ENCODE data around the gene CIDEC. TPM values are rescaled to one million over a fixed set of nuclear protein-coding genes. Genes with fewer than 3 reads are reported as not detected.
"Not testable (repeated sequence)": the region's sequence is repeated elsewhere in the genome, so short reads cannot be mapped to it uniquely, and the experiment has no call there.

Gene CIDEC
- total RNA-seq, 4 donors from 2014 or later: 1.00 to 50.5 (median 48.0) TPM

DNA sequence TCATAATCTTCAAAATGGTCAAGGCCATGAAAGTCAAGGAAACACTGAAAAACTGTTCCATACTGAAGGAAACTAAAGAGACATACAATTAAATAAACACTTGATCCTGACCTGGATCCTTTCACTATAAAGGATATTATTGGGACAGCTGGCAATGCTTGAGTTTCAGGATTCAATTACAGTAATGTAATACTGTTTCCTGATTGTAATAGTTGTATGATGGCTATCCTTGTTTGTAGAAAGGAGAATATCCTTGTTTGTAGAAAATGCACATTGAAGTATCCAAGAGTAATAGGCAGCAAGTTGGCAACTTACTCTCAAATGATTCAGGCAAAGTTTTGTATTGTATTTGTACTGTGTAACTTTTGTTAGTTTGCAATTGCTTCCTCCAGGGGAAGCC, 4.6 kb downstream of the CIDEC start:
- Histone ChIP-seq H3K9me3 (no peaks in the 10 kb centered on the region), H3K36me3 (no peaks in the 10 kb centered on the region), H3K4me1 (peaks cover 0 to 5% (median 0%) of the 10 kb centered on the region in 4 donors), H3K27ac (no peak overlapping the region), H3K27me3 (no peaks in the 10 kb centered on the region), H3K4me3 (no peak overlapping the region)
- in situ Hi-C loops (cut with MboI; ENCODE audit: low pct_ligation_motif_present in 1 of 4, low pct_unique_long_range_greater_than_20kb in 1 of 4, low sequenced_read_pairs in 3 of 4) (no loop called here), intact Hi-C loops (cut with DNase I; ENCODE audit: low total_unique reads) (no loop called here)
- no peak for DNase-seq
- TF ChIP-seq, protein P1, sequence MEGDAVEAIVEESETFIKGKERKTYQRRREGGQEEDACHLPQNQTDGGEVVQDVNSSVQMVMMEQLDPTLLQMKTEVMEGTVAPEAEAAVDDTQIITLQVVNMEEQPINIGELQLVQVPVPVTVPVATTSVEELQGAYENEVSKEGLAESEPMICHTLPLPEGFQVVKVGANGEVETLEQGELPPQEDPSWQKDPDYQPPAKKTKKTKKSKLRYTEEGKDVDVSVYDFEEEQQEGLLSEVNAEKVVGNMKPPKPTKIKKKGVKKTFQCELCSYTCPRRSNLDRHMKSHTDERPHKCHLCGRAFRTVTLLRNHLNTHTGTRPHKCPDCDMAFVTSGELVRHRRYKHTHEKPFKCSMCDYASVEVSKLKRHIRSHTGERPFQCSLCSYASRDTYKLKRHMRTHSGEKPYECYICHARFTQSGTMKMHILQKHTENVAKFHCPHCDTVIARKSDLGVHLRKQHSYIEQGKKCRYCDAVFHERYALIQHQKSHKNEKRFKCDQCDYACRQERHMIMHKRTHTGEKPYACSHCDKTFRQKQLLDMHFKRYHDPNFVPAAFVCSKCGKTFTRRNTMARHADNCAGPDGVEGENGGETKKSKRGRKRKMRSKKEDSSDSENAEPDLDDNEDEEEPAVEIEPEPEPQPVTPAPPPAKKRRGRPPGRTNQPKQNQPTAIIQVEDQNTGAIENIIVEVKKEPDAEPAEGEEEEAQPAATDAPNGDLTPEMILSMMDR (IDR thresholded peaks at IDR 0.05): no peak
- TF ChIP-seq POLR2AphosphoS5 (IDR thresholded peaks at IDR 0.05): no peak
- no peak for TF ChIP-seq EP300 (IDR thresholded peaks at IDR 0.05; ENCODE audit: low read depth)

DNA sequence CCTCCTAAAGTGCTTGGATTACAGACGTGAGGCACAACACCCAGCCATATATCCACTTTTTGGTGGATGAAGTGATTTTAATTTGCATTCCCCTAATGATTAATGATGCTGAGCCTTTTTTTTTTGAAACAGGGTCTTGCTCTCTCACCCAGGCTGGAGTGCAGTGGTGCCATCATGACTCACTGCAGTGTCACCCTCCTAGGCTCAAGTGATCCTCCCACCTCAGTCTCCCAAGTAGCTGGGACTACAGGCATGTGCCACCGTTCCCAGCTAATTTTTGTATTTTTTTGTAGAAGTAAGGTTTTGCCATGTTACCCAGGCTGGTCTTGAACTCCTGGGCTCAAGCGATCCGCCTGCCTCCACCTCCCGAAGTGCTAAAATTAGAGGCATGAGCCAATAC, 8.0 kb downstream of the CIDEC start:
- H3K27ac ChIP-seq; in situ Hi-C loops (cut with MboI; ENCODE audit: low pct_ligation_motif_present in 1 of 4, low pct_unique_long_range_greater_than_20kb in 1 of 4, low sequenced_read_pairs in 3 of 4); H3K36me3 ChIP-seq; H3K27me3 ChIP-seq; H3K9me3 ChIP-seq; H3K4me1 ChIP-seq; intact Hi-C loops (cut with DNase I; ENCODE audit: low total_unique reads); DNase-seq; H3K4me3 ChIP-seq: not testable (repeated sequence)
- WGBS, 2 donors (ENCODE audit: low coverage in 1 of 2): 93 to 97% methylated on average over 3 to 5 of the region's 5 CpGs

GRCh38 chr3:9870978-9871377, 9.1 kb downstream of the CIDEC start:
- H3K9me3 ChIP-seq: no peaks in the 10 kb centered on the region
- H3K36me3 ChIP-seq: no peaks in the 10 kb centered on the region
- TF ChIP-seq, protein P1 (IDR thresholded peaks at IDR 0.05): no peak
- no peak for TF ChIP-seq POLR2AphosphoS5 (IDR thresholded peaks at IDR 0.05)
- no peak for TF ChIP-seq POLR2A (IDR thresholded peaks at IDR 0.05)
- no peak for TF ChIP-seq EP300 (IDR thresholded peaks at IDR 0.05; ENCODE audit: low read depth)
- no peak for DNase-seq
- 38 to 90% methylated on average over 1 of the region's 1 CpG for WGBS, 2 donors (ENCODE audit: low coverage in 1 of 2)
- H3K27ac ChIP-seq: no peak overlapping the region
- in situ Hi-C loops (cut with MboI; ENCODE audit: low pct_ligation_motif_present in 1 of 4, low pct_unique_long_range_greater_than_20kb in 1 of 4, low sequenced_read_pairs in 3 of 4): no loop called here
- intact Hi-C loops (cut with DNase I; ENCODE audit: low total_unique reads): no loop called here
- H3K4me1 ChIP-seq: no peaks in the 10 kb centered on the region
- H3K27me3 ChIP-seq: no peaks in the 10 kb centered on the region
- no peak overlapping the region for H3K4me3 ChIP-seq

DNA sequence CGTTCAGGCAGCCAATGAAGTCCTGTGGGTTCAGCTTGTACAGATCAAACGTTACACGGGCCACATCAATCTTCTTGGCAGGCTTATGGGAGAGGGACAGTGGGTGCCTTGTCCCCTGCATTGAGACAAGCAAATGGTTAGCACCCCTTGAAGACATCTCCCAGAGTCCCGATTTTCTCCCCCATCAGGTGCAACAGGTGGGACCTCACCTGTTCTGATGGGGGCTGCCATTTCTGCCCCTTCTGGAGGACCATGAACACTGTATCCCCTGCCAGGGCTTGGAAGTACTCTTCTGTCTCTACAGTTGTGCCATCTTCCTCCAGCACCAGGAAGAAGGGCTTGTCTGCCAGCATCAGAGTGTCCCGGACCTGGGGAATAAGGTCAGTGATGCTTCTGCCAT, 10.1 kb downstream of the CIDEC start:
- in situ Hi-C loops (cut with MboI; ENCODE audit: low pct_ligation_motif_present in 1 of 4, low pct_unique_long_range_greater_than_20kb in 1 of 4, low sequenced_read_pairs in 3 of 4): no loop called here
- no peak overlapping the region for H3K27ac ChIP-seq

DNA sequence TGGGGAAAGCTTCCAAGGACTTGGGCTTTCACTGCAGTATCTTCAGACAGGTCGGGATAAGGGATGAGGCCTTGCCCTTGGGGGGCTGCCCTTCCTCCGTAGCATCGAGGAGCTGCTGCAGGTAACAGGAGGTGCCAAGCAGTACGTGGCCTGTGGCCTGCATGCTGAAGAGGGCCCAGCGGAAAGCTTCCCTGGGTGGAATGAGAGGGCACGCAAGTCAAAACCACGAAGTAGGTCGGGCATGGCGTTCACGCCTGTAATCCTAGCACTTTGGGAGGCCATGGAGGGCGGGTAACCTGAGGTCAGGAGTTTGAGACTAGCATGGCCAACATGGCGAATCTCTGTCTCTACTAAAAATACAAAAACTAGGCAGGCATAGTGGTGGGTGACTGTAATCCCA, 12.9 kb downstream of the CIDEC start:
- TF ChIP-seq, protein P1 (IDR thresholded peaks at IDR 0.05): no peak
- TF ChIP-seq POLR2A (IDR thresholded peaks at IDR 0.05): no peak
- no peak for TF ChIP-seq POLR2AphosphoS5 (IDR thresholded peaks at IDR 0.05)
- TF ChIP-seq EP300 (IDR thresholded peaks at IDR 0.05; ENCODE audit: low read depth): no peak
- Histone ChIP-seq H3K4me3 (no peak overlapping the region), H3K4me1 (peaks cover 7 to 29% (median 10%) of the 10 kb centered on the region in 4 donors), H3K9me3 (no peaks in the 10 kb centered on the region), H3K27me3 (no peaks in the 10 kb centered on the region), H3K27ac (peak overlapping the region; percentile 4 to 87 (median 72)), H3K36me3 (no peaks in the 10 kb centered on the region)
- intact Hi-C loops (cut with DNase I; ENCODE audit: low total_unique reads): no loop called here
- in situ Hi-C loops (cut with MboI; ENCODE audit: low pct_ligation_motif_present in 1 of 4, low pct_unique_long_range_greater_than_20kb in 1 of 4, low sequenced_read_pairs in 3 of 4): no loop called here
- DNase-seq: no peak
- 84% methylated on average over 5 to 12 of the region's 12 CpGs for WGBS, 2 donors (ENCODE audit: low coverage in 1 of 2)

More for the DNA sequence above, 10.1 kb downstream of the CIDEC start:
- no peaks in the 10 kb centered on the region for H3K9me3 ChIP-seq
- intact Hi-C loops (cut with DNase I; ENCODE audit: low total_unique reads): no loop called here
- H3K4me3 ChIP-seq: no peak overlapping the region
- no peaks in the 10 kb centered on the region for H3K27me3 ChIP-seq
- H3K36me3 ChIP-seq: no peaks in the 10 kb centered on the region
- TF ChIP-seq POLR2AphosphoS5 (IDR thresholded peaks at IDR 0.05) (no peak), POLR2A (IDR thresholded peaks at IDR 0.05) (no peak), EP300 (IDR thresholded peaks at IDR 0.05; ENCODE audit: low read depth) (no peak)
- TF ChIP-seq, protein P1 (IDR thresholded peaks at IDR 0.05): no peak
- no peak for DNase-seq
- peaks cover 0 to 5% (median 0%) of the 10 kb centered on the region in 4 donors for H3K4me1 ChIP-seq
- 72% methylated on average over 5 of the region's 5 CpGs; no CpG with 5 or more reads in 1 of the 2 donors for WGBS, 2 donors (ENCODE audit: low coverage in 1 of 2)
